HG03196 (cell line): ENCODE results near the gene PIGO.

ENCODE experiments used
- ATAC-seq: cut with Tn5 transposase; IDR thresholded peaks from one replicate; pipeline ENCODE4 v1.9.1; 2021; ENCODE audit not compliant: unreplicated experiment

The PIGO gene

DNA sequence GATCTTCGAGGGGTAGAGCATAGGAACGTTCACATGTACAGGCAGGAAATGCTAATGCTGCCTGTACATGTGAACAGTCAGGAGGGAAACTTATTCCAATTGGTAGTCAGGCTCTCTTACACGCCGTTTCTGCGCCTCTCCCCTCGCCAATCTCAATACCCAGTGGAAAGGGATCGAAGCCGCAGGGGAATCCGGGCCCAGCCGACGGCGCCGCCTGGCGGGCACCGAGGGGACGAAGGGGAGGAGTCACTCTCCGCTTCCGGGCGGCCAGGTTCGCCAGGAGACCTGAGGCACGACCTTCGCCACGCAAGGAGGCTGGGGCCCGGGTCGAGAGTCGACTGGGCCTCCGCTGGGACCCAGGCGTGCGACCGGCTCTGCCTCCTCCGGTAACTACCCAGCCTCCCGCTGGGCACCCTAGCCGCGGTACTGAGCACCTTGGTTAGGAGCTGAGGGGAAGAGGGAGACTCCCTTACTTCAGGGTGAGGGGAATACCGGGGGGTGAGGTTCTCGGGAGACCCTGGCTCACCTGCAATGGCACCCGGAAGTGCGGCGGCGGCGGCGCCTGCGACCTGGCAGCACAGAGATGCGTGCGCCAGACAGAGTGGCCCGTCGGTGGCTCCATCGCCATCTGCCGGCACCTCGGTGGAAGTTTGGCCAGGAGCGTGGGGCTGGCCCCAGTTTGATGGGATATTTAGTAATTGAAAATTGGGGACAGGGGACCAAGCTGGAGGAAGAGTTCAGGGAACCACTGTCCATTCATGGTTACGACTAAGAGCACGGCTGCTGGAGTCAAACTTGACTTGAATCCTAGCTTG, at the start of gene PIGO:
Gene PIGO, minus strand, starts transcription at position 557 of the 815 bp plus-strand sequence. CDS start 1,026 bp downstream, outside the sequence.
- ATAC-seq: peak; percentile 84

DNA sequence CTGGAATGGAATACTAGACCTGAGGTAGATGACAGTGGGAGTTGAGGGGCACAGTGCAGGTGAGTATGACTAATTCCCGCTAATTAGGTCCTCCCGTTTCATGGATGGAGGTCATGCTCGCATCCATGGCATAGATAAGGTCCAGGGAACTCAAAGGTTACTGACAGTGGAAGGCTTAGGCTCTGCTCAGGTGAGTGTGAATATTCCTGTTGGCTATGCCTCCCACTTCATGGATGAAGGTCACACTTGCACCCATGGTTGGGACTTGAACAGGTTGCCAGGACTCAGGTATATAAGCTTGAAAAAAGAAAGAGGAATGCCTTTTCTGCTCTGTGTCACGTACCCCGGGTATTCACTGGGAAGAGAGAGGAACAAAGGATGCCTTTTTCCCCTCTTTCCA, 45.6 kb upstream of the PIGO start:
- ATAC-seq: no peak

DNA sequence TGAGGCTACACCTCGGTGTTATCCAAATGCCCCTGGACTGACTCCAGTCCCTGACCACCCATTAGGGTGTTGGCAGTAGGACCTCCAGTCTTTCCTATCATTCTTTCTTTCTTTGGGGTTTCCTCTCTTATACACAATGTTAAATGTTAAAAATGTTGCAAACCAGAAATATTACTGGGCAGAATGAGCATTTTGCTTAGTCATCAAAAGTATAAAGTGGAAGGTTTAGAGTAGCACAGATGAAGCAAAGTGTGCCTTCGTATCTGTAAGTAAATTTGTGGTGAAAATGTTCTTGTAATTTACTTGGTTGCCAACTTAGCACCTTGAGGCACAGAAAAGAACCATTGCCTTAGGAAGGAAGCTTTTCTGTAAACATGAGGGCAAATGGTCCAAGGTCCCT, 43.7 kb upstream of the PIGO start:
- no peak for ATAC-seq

DNA sequence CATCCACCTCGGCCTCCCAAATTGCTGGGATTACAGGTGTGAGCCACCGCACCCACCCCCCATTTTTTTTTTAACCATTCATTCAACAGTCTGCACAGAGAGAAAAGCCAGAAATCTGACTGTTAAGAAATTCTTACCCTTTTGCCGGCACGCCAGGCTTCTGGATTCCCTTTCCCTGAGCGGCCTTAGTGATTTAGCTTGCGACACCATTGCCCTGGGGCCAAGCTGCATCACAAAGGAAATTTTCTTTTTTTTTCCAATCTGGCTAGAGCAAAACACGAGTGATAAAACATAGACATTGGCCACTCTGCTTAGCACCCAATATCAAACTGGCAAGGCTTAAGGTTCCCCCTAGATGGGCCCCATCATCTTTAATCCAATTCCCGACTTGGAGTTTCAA, 40.5 kb upstream of the PIGO start:
- ATAC-seq: no peak

DNA sequence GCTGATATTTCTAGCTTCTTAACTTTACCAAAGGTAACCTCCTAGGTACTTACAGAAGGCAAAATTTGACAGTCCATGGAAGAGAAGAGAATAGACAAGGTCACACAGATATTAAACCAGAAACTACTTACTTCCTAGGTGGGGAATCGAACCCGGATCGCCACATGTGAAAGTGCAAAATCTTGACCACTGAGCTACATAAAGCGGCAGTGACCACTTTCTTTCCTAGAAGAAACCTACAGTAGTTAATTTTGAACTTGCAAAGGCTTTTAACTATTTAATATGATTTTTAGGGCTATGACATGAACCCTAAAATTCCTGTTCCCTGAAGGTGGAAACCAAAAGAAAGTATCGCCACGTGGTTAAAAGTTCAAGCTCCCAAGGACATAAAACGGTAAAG, 39.6 kb upstream of the PIGO start:
- no peak for ATAC-seq

DNA sequence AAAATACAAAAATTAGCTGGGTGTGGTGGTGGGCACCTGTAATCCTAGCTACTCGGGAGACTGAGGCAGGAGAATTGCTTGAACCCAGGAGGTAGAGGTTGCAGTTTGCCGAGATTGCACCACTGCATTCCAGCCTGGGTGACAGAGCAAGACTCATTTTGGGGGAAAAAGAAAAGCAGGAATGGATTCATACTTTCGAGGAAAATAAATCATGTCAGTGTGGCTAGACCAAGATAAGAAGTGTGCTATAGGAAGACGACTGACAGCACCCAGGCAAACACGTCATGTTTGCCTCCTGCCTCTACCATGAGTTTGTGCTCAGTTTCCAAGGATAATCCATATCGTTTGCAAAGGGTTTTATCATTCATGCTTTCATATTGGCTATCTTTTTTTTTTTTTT, 38.5 kb upstream of the PIGO start:
- no peak for ATAC-seq

DNA sequence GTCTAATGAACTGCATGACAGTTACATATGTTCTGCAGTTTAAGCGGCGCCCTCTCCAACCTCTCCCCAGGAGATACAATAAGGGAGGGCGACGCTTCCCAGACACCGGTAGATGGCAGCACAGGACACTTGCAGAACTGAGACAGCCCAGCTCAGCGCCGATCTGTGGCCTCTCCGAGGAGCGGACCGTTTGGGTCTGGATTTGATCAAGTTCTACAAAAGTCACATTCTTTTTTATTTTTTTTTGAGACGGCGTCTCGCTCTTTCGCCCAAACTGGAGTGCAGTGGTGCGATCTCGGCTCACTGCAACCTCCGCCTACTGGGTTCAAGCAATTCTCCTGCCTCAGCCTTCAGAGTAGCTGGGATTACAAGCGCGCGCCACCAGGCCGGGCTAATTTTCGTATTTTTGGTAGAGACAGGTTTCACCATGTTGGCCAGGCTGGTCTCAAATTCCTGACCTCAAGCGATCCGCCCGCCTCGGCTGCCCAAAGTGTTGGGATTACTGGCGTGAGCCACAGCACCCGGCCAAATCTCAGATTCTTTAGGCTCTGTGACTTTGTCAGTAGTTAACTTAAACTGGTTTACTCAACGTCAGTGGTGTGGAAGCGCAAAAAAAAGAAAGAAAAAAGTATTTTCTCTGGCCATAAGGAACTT, 20.6 kb upstream of the PIGO start:
- ATAC-seq: peak; percentile 50

DNA sequence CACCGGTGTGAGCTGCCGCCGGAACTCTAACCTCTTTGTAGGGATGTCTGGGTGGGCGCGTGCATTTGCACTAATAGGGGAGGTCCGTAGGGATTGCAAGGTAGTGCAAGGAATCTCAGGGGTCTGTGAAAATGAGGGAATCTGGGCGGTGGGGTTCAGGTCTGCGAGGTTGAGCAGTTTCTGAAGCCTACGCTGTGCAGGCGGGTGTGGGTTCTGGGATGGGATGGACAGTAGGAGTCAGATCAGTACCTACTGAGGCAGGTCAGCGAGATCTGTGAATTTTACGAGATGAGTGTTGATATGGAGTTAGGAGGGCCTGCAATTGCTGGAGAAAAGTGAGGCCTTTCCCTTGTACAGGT, 20.1 kb upstream of the PIGO start:
- ATAC-seq: no peak

DNA sequence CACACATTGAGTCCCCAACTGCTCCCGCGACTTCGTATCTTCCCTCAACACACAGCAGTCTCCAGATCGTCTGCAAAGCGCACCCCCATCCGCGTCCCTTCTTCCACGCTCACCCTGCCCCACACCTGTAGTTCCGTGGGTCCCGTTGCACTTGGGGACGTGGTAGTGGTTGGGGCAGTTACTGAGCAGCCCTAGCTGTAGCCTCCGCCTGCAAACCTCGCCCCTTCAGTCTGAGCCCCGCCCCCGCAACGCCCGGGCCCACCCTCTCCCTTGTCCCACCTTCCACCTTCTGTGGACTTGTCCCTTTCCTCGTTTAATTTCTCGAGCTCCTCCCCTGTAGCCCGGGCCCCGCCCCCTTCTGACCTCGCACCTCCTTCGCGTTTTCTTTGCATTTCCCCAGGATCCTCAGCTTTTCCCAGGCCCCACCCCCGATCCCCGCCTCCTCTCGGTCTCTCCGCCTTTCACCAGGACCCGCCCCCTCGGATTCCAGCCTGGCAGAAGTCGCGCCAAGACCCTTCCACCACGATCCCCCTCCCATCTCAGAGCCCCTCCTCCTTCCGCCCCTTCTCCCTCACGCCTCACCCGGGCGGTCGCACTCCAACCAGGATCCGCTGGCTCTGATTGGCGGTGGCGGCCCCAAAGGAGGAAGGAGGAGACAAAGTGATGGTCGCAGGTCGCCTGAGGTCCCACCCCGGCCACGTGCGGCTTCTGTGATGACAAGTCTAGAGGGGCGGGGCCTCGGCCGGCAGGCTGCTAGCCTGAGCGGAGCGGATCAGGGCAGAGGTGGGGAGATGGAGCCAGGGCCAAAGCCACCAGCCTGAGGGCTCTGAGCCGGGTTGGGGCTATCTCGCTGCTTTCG, 19.5 kb upstream of the PIGO start, which contains the start of gene ATOSB:
Gene ATOSB, minus strand, starts transcription at position 183 of the 859 bp plus-strand sequence. CDS start 7,588 bp downstream, outside the sequence.
- ATAC-seq: peak; percentile 56

DNA sequence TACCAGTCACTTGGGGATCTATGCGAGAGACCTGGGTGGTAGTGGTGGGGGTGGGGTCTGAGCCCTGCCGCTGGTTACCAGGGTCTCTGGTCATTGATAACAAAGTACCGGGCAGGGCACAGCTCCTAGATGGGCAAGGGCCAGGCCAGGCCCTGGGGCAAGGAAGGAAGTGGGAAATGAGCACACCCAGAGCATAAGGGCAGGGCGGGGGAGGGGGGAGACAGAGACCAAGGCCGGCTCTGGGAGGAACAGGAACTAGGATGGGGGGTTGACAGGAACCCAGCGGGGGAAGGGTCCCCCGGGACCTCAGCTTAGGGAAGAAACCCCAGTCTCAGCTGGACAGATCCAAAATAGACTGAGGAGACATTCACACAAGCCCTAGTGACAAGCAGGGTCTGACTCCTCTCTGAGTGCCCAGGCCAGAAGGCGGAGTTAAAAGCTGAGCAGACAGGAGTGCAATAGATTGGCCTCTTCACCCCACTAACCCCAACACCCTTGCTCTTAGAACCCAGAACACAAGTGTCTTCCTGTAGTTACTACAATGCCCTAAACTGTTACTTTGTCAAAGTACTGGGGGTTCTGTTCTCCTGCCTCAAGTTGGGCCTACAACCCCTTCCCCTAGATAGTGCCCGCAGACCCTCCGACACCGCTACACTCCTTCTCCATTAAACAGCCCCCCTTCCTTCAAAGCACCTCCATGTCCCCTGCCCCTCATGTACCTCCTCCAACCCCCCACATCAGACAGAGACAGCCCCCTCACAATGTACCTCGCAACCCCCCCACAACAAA, 18.6 kb upstream of the PIGO start:
- ATAC-seq: no peak

DNA sequence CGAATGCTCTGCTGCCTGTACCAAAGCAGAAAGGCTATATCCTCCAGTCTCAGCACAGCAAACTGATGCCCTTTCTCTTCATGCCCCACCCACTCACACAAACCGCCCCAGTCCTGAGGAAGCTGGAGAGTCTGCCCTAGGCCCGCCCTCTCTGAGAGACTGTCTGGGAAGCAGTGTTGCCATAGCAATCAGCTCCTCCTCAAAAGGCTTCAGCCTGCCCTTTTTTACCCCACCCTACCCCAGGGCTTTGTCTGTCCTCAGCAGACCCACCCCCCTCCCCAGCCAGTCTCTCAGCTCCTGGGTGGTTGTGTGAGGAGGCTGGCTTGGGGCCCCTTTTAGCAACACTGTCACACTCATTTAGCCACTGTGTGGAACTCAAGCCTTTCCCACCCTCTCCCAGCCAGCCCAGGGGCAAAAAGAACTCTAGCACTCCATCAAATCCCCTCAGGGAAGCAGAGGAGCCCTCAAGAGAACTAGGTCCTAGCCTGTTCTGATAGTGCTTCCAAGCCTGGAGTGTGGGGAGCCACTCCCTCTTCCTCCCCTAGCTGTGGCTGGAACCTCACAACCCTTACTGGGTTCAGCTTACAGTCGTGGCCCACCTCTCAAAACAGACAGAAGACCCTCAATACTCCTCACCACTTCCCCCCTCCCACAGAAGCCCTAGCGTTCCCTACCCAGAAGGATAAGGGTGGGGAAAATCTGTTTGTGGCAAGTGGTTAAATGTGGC, 17.9 kb upstream of the PIGO start:
- ATAC-seq: no peak

DNA sequence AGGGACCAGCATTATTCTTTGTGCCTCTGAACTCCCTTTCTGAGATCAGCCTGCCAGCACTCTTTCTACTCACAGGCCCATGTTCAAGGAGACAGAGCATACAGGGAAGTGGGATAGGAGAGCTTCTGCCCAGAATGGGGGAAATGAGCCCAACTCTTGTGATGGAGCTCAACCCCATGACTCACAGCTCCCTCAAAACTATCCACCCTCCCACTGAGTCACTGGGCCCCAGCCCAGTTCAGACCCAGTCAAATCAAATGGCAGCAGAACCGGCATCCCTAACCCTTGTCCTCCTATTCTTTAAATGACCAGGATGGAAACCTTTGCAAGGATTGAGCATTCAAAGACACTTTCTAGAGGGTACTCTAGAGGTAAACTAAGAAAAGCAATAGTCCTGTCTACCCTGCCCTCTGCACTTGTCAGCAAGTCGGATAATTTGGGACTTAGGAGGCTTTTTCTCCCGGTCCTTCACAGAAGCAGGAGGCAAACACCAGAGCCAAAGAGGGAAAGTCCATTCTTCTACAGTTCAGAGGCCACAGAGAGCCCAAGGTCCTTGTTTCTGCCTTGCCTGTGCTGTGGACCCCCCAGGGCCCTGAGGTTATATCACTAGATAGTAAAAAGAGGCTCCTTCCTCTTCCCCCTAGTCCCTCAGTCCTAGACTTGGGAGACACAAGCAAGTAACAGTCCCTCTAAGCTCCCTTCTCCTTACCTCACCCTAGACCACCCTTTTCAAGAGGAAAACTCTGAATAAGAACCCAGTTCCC, 16.0 kb upstream of the PIGO start:
- ATAC-seq: no peak

DNA sequence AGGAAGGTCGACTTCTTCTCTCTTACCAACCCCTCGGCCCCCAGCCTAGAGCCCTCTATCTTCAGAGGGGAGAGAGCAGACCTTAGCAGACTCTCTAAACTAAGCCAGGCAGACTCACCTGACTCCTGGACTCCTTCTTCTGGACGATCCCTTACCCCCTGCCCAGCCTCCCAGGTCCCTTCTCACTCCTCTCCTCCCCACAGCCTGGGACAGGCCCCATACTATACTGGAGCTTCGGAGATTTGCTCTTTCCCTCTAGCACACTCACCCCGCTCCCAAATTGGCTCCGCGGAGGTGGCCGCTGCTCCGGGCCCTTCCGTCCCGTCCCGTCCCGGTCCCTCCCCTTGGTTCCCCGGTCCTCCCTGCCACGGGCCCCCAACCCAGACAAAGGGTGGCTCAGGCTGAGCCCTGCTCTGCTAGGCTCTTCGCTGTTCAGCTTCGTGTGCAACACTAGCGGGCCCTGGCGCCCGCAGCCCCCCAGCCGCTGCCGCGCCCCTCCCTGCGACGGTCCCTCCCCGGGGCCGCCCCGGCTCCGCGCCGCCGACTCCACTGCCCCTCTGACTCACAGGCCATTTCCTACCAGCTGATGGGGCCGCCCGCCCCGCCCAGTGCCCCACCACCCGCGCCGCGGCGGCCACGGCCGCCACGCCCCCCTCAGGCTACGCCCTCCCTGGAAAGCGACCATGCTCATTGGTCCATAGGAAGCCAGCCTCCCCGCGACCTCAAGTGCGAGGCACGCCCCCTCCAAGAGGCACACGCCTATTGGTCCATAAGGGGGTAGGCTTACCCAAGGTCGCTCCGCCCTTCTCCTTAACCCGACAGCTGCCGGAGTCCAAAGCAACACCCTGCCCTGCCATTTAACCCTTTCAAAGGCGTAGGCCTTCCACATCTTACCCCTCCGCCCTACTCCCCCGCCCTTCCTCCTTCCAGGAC, 14.9 kb upstream of the PIGO start:
- peak; percentile 60 for ATAC-seq

DNA sequence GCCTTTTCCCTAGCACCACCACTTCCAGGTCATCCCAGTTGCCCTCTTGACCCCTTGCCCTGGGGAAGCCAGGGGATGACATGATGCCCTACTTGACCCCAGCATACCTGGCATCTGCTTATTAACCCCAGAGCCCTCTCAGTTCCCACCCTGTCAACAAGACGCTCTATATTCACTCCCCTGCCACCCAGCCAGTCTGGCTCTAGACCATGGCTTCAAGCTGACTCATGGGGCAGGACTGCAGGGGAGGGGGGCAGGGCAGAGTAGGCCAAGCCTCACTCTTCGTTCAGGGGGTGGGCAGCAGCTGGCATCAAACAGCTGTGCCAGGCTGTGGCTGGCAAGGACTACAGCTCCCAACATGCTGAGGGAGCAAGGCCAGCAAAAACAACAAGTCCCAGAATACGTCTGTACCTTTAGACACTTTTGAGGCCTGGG, 14.0 kb upstream of the PIGO start:
- no peak for ATAC-seq

DNA sequence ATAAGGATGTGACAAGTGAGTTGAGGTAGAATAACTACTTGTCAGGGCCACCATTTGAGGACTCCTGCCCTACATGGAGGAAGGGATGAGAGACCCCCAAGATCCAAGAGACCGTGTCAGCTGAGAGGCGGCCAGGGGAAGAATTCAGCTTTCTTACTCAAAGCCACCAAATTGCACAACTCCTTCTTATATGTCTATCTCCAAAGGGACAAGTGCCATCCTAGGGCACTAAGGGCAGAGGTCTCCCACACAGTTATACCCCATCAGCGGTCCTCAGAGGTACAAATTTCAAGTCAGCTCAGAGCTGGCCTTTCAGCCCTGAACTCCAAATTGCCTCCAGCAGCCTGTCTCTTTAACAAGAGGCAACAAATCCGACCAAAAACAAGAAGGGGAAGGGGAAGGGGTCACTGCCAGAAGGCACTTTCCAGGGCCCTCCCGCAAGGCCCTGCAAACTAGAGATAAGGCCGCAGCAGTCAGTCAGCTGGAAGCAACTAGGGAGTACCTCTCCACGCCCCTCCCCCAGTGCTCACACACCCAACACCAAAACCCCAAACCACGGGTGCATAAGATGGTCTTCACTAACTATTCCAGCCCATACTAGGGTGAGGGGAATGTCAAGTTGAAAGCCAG, 12.7 kb upstream of the PIGO start:
- no peak for ATAC-seq

DNA sequence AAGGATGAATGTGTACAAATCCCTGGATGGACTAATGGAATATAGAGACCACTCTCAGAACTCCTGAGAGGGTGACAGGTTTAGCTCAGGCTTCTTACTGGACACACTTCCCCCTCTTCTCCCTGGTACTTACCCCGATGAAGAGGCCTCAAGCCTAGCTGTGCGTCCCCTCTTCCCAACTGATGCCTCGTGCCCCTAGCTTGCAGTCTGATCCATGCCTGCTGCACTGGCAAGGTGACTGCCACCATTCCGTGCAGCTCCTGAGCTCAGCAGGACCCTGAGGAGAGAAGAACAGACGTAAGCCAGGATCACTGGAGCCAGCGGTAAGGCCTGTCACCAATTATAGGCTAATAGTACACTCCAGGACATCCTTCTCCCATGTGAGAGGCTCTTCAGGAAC, 12.1 kb upstream of the PIGO start:
- no peak for ATAC-seq
